ENCODE measurements around the gene ZGPAT. TPM values are rescaled to one million over a fixed set of nuclear protein-coding genes. Genes with fewer than 3 reads are reported as not detected.

ZGPAT gene
- total and polyA plus RNA-seq, 2 of the 4 experiments (the other 2 are of a cell fraction), result 13.4 to 20.2 TPM

DNA sequence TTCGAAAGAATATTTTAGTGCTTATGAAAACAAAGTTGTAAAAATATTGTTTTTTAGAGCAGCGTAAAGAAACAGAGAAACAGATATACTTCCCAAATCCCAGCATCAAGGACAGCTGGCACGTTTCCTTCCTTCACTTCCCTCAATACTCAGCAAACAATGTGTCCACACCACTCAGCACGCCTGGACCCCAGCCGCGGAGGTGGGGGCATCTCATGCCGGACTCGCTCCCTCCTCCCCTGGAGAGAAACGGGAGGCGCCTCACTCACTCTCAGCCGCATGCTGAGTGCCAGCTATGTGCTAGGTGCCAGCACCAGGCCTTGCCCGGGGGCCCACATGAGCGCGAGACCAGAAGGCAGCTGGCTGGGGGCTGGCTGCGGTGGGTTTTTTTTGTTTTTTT, 66.5 kb downstream of the ZGPAT start:
- no peak for DNase-seq

More for the DNA sequence above, 66.5 kb downstream of the ZGPAT start:
- Histone ChIP-seq H2AK9ac (replicated peaks; ENCODE audit: low read depth, low read length, poor library complexity) (peak overlapping the region; percentile 81), H2AFZ (replicated peaks; ENCODE audit: low read length, poor library complexity) (peak overlapping the region; percentile 65), H2BK20ac (ENCODE audit: low read depth, low read length) (no peak overlapping the region), H3K4me2 (ENCODE audit: low read depth, low read length) (no peak overlapping the region), H3K36me3 (ENCODE audit: control insufficient read depth, insufficient read depth, low read length) (peaks cover 9% of the 10 kb centered on the region; the same call in 1 of the 2 replicates), H3K27me3 (ENCODE audit: control insufficient read depth, insufficient read depth, low read length) (no peaks in the 10 kb centered on the region), H2BK5ac (ENCODE audit: low read depth, low read length, poor library complexity, severe bottlenecking) (no peak overlapping the region), H4K5ac (ENCODE audit: low read depth, low read length) (no peak overlapping the region), H2AK5ac (ENCODE audit: low read depth, low read length) (peak overlapping the region; percentile 33; the same call in 1 of the 2 replicates), H3K79me1 (ENCODE audit: low read depth in 1 of 2, low read length in 2 of 2) (peaks cover 16 to 64% of the 10 kb centered on the region in 2 experiments), H3K27ac (ENCODE audit: insufficient read depth, low read length) (no peak overlapping the region), H3K9me1 (ENCODE audit: insufficient read depth, low read length) (no peaks in the 10 kb centered on the region; the same call in 1 of the 2 replicates), H4K8ac (ENCODE audit: low read depth in 2 of 2, low read length in 2 of 2) (0 out of 4 replicates have a peak overlapping the region, but pooled peaks of 1 of the 2 experiments have one; percentile 13), H3K56ac (ENCODE audit: extremely low read depth, insufficient read depth, low read length) (no peak overlapping the region; the same call in 1 of the 2 replicates), H4K91ac (ENCODE audit: insufficient read depth, low read depth, low read length) (0 out of 2 replicates have a peak overlapping the region, but pooled peaks have one; percentile 26), H3K4me3 (ENCODE audit: insufficient read depth, low read depth, low read length) (no peak overlapping the region), H3K4ac (ENCODE audit: low read depth, low read length) (no peak overlapping the region), H2BK120ac (ENCODE audit: low read depth, low read length) (no peak overlapping the region), H3K18ac (ENCODE audit: low read depth, low read length) (no peak overlapping the region), H2BK15ac (ENCODE audit: low read depth, low read length) (no peak overlapping the region), H4K20me1 (ENCODE audit: insufficient read depth, low read length) (peaks cover 21% of the 10 kb centered on the region), H3K14ac (replicated peaks; ENCODE audit: low read depth, low read length) (no peak overlapping the region), H3K23ac (ENCODE audit: low read depth, low read length) (no peak overlapping the region), H3K4me1 (ENCODE audit: control insufficient read depth, insufficient read depth, low read length) (peaks cover 8% of the 10 kb centered on the region), H3K9ac (ENCODE audit: low read depth, low read length) (no peak overlapping the region), H3K9me3 (ENCODE audit: control insufficient read depth, insufficient read depth, low read length) (no peaks in the 10 kb centered on the region)
- dilution Hi-C loops (cut with HindIII; ENCODE audit: low sequenced_read_pairs, unreplicated experiment) (no loop called here), intact Hi-C loops (cut with micrococcal nuclease) (no loop called here), in situ Hi-C loops (cut with MboI; ENCODE audit: low sequenced_read_pairs) (no loop called here)
- BruUV-seq (replicated peaks), result no TSS peak
- CTCF ChIA-PET, result interaction anchor here (0.7 to 1.3 kb wide), 2 partner anchors 34 to 84 kb away, joined by 3 to 6 read pairs; no protein-coding TSS in a partner anchor
- 53% methylated on average over 5 of the region's 15 CpGs; no CpG with 5 or more reads in 1 of the 2 experiments for WGBS, 2 experiments (ENCODE audit: extremely low coverage in 2 of 2, insufficient read length in 1 of 2)
- no peak for TF ChIP-seq MXI1 (IDR thresholded peaks at IDR 0.05; ENCODE audit: borderline replicate concordance, low read depth, low read length)
- no peak for ATAC-seq (ENCODE audit: low read depth)
- POLR2A ChIA-PET (ENCODE audit: unreplicated experiment), result no interaction called here

Data from IMR-90 (cell line).